GM12891 (cell line): ENCODE data around the gene KCTD10.

ENCODE experiments used
- PAX5 ChIP-seq: IDR thresholded peaks from 2 replicates; pipeline ENCODE4 v1.6.1; 2011; ENCODE audit warnings: low read length, moderate library complexity, mild to moderate bottlenecking; ENCODE audit not compliant: insufficient read depth, severe bottlenecking
- POLR2A ChIP-seq: IDR thresholded peaks from 2 replicates; pipeline ENCODE4 v1.6.1; 2011; ENCODE audit warnings: low read depth, low read length, control low read depth
- POLR2AphosphoS5 ChIP-seq: IDR thresholded peaks from 2 replicates; pipeline ENCODE4 v1.6.1; 2011; ENCODE audit warnings: low read depth, low read length, control low read depth
- POU2F2 ChIP-seq: IDR thresholded peaks from 2 replicates; pipeline ENCODE4 v1.6.1; 2011; ENCODE audit warnings: low read depth, mild to moderate bottlenecking, control low read depth, low read length, moderate library complexity
- SPI1 ChIP-seq: IDR thresholded peaks from 2 replicates; pipeline ENCODE4 v1.6.1; 2011; ENCODE audit warnings: low read depth, low read length, control low read depth
- TAF1 ChIP-seq: IDR thresholded peaks from 2 replicates; pipeline ENCODE4 v1.6.1; 2011; ENCODE audit warnings: low read depth, low read length, control low read depth

DNA sequence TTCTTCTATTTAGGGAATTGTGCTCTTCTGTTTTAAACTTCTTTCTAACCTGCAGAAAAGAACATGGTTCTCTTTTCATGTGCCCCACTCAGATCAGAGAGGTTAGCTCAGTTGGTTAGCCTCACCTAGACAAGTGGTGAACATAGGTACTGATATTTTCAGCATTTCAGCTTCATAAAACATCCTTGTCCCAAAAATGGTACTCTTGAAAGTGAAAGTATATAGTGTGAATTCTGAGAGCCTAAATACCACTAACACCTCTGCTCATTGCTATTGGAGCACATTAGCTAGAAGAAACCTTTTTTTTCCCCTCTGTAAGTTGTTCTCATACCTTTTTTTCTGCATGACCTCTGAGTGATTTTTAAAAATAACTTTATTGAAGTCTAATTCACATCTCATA is 17.9 kb upstream of the KCTD10 start:
- TF ChIP-seq POLR2A (no peak), TAF1 (no peak), POLR2AphosphoS5 (no peak), PAX5 (no peak), SPI1 (no peak), POU2F2 (no peak)
